Measurements from ENCODE around the gene TMEM138. TPM values are rescaled to one million over a fixed set of nuclear protein-coding genes. Genes with fewer than 3 reads are reported as not detected.

TMEM138 gene
- total RNA-seq, 4 donors from 2014 or later = 9.4 to 18.4 (median 13.9) TPM

DNA sequence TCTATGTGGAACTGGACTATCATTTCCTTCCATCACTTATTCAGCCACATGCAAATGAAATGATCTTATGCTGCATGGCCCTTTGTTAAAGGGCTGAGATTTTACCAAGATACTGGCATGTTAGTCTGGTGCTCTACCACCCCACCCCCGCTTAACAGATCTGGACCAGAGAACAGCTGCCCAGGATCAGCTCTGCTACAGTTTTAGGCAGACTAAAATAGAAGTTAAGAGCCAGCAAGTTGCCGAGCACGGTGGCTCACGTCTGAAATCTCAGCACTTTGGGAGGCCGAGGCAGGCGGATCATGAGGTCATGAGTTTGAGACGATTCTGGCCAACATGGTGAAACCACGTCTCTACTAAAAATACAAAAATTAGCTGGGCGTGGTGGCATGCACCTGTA lies 33.8 kb upstream of the TMEM138 start:
- H3K4me1 ChIP-seq = peaks cover 41 to 55% of the 10 kb centered on the region in 2 donors
- H3K4me3 ChIP-seq = no peak overlapping the region
- H3K9me3 ChIP-seq = no peaks in the 10 kb centered on the region
- intact Hi-C loops (cut with DNase I; ENCODE audit: low total_unique reads) (no loop called here), in situ Hi-C loops (cut with MboI; ENCODE audit: low sequenced_read_pairs in 4 of 4) (no loop called here)
- DNase-seq (peak in 1 of 2 donors; percentile 36), ATAC-seq (no peak)
- H3K36me3 ChIP-seq = peaks cover 0 to 53% of the 10 kb centered on the region in 2 donors
- no peaks in the 10 kb centered on the region for H3K27me3 ChIP-seq
- H3K27ac ChIP-seq = peak overlapping the region; percentile 56 to 99 (median 68)
- no peak for TF ChIP-seq POLR2A (IDR thresholded peaks at IDR 0.05)

DNA sequence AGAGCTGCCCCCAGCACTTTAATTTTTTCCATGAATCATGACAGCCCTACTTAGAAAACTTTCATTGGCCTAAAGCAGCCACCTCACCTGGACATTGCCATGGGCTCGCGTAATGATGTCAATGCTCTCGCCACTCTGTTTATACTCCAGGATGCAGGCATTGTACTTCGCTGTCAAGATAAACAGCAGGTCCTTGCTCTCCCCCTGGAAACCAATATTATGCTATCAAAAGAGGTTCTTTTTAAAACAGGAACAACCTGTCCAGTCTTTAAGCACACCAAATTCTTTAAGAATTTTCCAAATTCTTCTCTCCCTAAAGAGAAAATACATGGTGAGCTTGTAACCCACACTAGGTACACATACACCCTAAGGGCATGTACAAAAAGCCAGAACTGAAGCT lies 32.3 kb upstream of the TMEM138 start:
- no peaks in the 10 kb centered on the region for H3K27me3 ChIP-seq
- in situ Hi-C loops (cut with MboI; ENCODE audit: low sequenced_read_pairs in 4 of 4) (no loop called here), intact Hi-C loops (cut with DNase I; ENCODE audit: low total_unique reads) (no loop called here)
- TF ChIP-seq, protein P1, sequence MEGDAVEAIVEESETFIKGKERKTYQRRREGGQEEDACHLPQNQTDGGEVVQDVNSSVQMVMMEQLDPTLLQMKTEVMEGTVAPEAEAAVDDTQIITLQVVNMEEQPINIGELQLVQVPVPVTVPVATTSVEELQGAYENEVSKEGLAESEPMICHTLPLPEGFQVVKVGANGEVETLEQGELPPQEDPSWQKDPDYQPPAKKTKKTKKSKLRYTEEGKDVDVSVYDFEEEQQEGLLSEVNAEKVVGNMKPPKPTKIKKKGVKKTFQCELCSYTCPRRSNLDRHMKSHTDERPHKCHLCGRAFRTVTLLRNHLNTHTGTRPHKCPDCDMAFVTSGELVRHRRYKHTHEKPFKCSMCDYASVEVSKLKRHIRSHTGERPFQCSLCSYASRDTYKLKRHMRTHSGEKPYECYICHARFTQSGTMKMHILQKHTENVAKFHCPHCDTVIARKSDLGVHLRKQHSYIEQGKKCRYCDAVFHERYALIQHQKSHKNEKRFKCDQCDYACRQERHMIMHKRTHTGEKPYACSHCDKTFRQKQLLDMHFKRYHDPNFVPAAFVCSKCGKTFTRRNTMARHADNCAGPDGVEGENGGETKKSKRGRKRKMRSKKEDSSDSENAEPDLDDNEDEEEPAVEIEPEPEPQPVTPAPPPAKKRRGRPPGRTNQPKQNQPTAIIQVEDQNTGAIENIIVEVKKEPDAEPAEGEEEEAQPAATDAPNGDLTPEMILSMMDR (IDR thresholded peaks at IDR 0.05 in 4 of 5, conservative IDR thresholded peaks at IDR 0.05 in 1 of 5) = no peak
- TF ChIP-seq POLR2A (IDR thresholded peaks at IDR 0.05) = no peak
- H3K27ac ChIP-seq = peak overlapping the region in 3 of 4 donors; percentile 46 to 99 (median 95)
- H3K4me3 ChIP-seq = no peak overlapping the region
- DNase-seq = no peak
- ATAC-seq = no peak
- peaks cover 48 to 62% of the 10 kb centered on the region in 2 donors for H3K4me1 ChIP-seq
- peaks cover 0 to 38% of the 10 kb centered on the region in 2 donors for H3K36me3 ChIP-seq
- H3K9me3 ChIP-seq = no peaks in the 10 kb centered on the region

DNA sequence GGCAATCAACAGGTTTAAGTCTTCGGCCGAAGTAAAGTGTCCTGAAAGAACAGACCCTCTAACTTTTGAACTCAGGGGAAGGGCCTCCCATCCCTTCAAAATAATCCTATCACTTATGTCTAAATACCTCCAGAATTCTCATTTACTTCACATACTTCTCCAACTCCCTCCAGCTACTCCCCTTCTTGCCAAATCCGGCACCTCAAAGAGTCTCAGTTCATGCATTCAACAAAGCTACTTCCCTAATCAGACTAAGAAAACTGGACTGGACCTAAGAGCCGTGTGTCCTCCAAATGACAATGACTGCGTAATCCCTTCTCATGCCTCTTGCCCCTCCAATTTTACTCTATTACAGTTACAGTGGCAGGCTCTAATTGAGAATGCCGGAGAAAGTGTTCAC lies 30.5 kb upstream of the TMEM138 start:
- DNase-seq = no peak
- Histone ChIP-seq H3K9me3 (no peaks in the 10 kb centered on the region), H3K27me3 (no peaks in the 10 kb centered on the region), H3K36me3 (peaks cover 0 to 20% of the 10 kb centered on the region in 2 donors), H3K27ac (peak overlapping the region; percentile 93 to 99 (median 97)), H3K4me1 (peaks cover 42 to 52% of the 10 kb centered on the region in 2 donors), H3K4me3 (peak overlapping the region; percentile 89 to 100 (median 98))
- in situ Hi-C loops (cut with MboI; ENCODE audit: low sequenced_read_pairs in 4 of 4) (no loop called here), intact Hi-C loops (cut with DNase I; ENCODE audit: low total_unique reads) (loop anchor here (1.0 to 2.0 kb wide), 2 partner anchors 98 to 249 kb away; partner anchors contain the start of genes CPSF7 and SYT7)
- ATAC-seq = no peak
- TF ChIP-seq, protein P1 (IDR thresholded peaks at IDR 0.05 in 4 of 5, conservative IDR thresholded peaks at IDR 0.05 in 1 of 5) = no peak
- TF ChIP-seq POLR2A (IDR thresholded peaks at IDR 0.05) = no peak

DNA sequence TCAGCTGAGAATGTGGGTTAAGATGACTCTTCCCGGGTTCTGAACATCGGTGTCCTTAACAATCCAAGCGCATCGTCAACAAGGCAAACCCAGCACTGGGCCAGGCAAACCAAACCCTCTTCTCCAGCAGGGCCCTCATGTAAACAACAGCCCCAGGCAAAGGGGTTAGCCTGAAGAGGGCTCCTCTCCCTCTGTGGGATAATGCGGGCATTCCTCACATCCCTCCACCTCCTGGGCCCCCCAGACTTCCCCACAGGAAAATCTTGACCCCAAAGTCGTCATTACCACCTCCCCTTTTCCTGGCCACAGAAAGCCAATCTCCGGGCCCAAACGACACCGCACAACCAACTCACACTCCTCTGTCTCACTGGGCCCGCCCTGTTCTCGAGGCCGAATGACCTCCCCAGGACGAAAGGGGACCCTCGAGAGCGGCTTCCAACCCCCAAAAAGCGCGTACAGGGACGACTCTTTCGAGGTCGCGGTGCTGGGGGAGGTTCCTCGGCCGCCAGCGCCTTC lies 29.8 kb upstream of the TMEM138 start:
- peaks cover 0 to 18% of the 10 kb centered on the region in 2 donors for H3K36me3 ChIP-seq
- DNase-seq (no peak), ATAC-seq (peak; percentile 18 to 32)
- intact Hi-C loops (cut with DNase I; ENCODE audit: low total_unique reads) = loop anchor here (1.0 to 2.0 kb wide), 2 partner anchors 97 to 248 kb away; partner anchors contain the start of genes CPSF7 and SYT7
- H3K4me1 ChIP-seq = peaks cover 37 to 45% of the 10 kb centered on the region in 2 donors
- H3K27ac ChIP-seq = peak overlapping the region; percentile 93 to 99 (median 97)
- in situ Hi-C loops (cut with MboI; ENCODE audit: low sequenced_read_pairs in 4 of 4) = no loop called here
- no peaks in the 10 kb centered on the region for H3K9me3 ChIP-seq
- H3K27me3 ChIP-seq = no peaks in the 10 kb centered on the region
- TF ChIP-seq, protein P1 (IDR thresholded peaks at IDR 0.05 in 4 of 5, conservative IDR thresholded peaks at IDR 0.05 in 1 of 5) = no peak
- no peak for TF ChIP-seq POLR2A (IDR thresholded peaks at IDR 0.05)
- peak overlapping the region; percentile 89 to 100 (median 98) for H3K4me3 ChIP-seq

DNA sequence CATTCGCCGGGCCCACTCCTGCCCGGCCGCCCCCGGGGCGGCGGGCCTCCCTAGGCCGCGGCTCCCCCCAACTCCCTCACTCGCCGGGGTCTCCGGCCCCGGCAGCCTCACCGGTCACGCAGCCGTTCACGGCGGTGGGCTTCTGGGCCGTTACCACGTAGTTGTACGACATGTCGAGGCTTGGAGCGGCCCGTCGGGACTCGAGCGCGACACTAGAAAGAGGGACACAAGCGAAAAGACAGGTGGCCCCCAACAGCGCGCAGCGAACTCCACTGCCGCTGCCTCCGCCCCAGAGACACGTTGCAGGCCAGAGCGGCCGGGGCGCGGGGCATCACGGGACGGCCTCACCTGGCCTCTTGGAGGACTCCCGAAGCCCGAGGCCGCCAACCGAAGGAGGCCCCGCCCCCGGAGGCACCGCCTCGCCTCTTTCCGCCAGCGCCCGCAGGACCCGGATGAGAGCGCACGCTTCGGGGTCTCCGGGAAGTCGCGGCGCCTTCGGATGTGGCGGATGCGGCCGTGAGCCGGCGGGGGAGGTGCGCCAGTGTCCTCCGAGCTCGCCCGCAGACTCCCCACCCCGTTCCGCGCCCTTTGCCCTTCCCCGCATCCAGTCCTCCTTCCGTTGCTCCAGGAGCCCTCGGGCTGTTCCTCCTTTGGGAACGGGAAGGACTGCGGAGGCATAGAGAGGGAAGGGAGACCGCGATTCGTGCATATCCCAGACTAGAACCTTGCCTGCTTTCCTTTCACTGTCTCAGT lies 29.2 kb upstream of the TMEM138 start, which contains the start of the genes DDB1 and TKFC:
Gene DDB1 (minus strand): TSS at position 309 of the 753 bp plus-strand sequence. CDS start 137 bp downstream, at position 172.
Gene TKFC (plus strand): TSS at position 432 of the 753 bp plus-strand sequence. CDS start 1,501 bp downstream, outside the sequence.
- DNase-seq = peak; percentile 94
- H3K9me3 ChIP-seq = no peaks in the 10 kb centered on the region
- intact Hi-C loops (cut with DNase I; ENCODE audit: low total_unique reads) = loop anchor here (1.0 to 2.0 kb wide), 3 partner anchors 28 to 248 kb away; partner anchors contain the start of genes CPSF7, CYB561A3 and SYT7
- H3K27me3 ChIP-seq = no peaks in the 10 kb centered on the region
- peak; percentile 84 to 86 for ATAC-seq
- peaks cover 32 to 39% of the 10 kb centered on the region in 2 donors for H3K4me1 ChIP-seq
- peak within 1 kb of the TSS; percentile 89 to 100 (median 98) for H3K4me3 ChIP-seq
- peak within 1 kb of the TSS; percentile 93 to 99 (median 97) for H3K27ac ChIP-seq
- in situ Hi-C loops (cut with MboI; ENCODE audit: low sequenced_read_pairs in 4 of 4) = no loop called here
- H3K36me3 ChIP-seq = peaks cover 0 to 18% of the 10 kb centered on the region in 2 donors
- TF ChIP-seq POLR2A (IDR thresholded peaks at IDR 0.05) = peak; percentile 87 to 91
- TF ChIP-seq, protein P1 (IDR thresholded peaks at IDR 0.05 in 4 of 5, conservative IDR thresholded peaks at IDR 0.05 in 1 of 5) = peak in 1 of 5 experiments; percentile 5

Data from gastrocnemius medialis (tissue), 4 donors.